GM21515 (cell line): Measurements from ENCODE around the gene CCDC9.

Experiments
- ATAC-seq: cut with Tn5 transposase; IDR thresholded peaks from one replicate; pipeline ENCODE4 v1.9.1; 2021; ENCODE audit not compliant: unreplicated experiment

Gene CCDC9

GRCh38 chr19:47255879-47256692, at the start of gene CCDC9:
Gene CCDC9 (plus strand): TSS chr19:47256525. CDS start chr19:47258401, 1,876 bp downstream.
- peak; percentile 45 for ATAC-seq

- no peak for ATAC-seq
These were observed 46.8 kb upstream of the CCDC9 start for GRCh38 chr19:47209319-47210179.

GRCh38 chr19:47210180-47210490, 46.2 kb upstream of the CCDC9 start:
- no peak for ATAC-seq

GRCh38 chr19:47210689-47211316, 45.5 kb upstream of the CCDC9 start:
- ATAC-seq, result no peak

- no peak for ATAC-seq
These were observed 40.7 kb upstream of the CCDC9 start for GRCh38 chr19:47215581-47215980.

- ATAC-seq, result no peak
These were observed 35.1 kb upstream of the CCDC9 start for GRCh38 chr19:47221080-47221841.

- no peak for ATAC-seq
These were observed 34.4 kb upstream of the CCDC9 start for GRCh38 chr19:47221890-47222289.

- ATAC-seq, result peak; percentile 43
These were observed 30.4 kb upstream of the CCDC9 start for GRCh38 chr19:47225746-47226425.

- ATAC-seq, result peak; percentile 22
These were observed 29.6 kb upstream of the CCDC9 start for GRCh38 chr19:47226426-47227351.

- ATAC-seq, result no peak
These were observed 28.8 kb upstream of the CCDC9 start for GRCh38 chr19:47227352-47228167.

- ATAC-seq, result no peak
These were observed 28.0 kb upstream of the CCDC9 start for GRCh38 chr19:47228168-47228936.

GRCh38 chr19:47228937-47229675, 27.2 kb upstream of the CCDC9 start:
- no peak for ATAC-seq

GRCh38 chr19:47229676-47230053, 26.7 kb upstream of the CCDC9 start:
- no peak for ATAC-seq

GRCh38 chr19:47230054-47230920, 26.0 kb upstream of the CCDC9 start:
- peak; percentile 23 for ATAC-seq

- ATAC-seq, result peak; percentile 11
These were observed 25.5 kb upstream of the CCDC9 start, which contains the start of gene BBC3 for GRCh38 chr19:47230921-47231214. Gene BBC3 (minus strand): TSS chr19:47231199. CDS start chr19:47228431, 2,768 bp downstream.
